Keratinocyte (primary cell): ENCODE measurements around the gene POU6F2.

Source experiments
- EZH2 ChIP-seq: IDR thresholded peaks from one replicate; pipeline ENCODE4 v1.6.1; 2012; ENCODE audit warnings: inconsistent platforms, mild to moderate bottlenecking, low read length, moderate library complexity
- TF ChIP-seq, protein P1 (sequence below), 3 experiments: IDR thresholded peaks in 1 of 3; conservative IDR thresholded peaks in 1 of 3; optimal IDR thresholded peaks in 1 of 3; 2 replicates in 2 of 3; 3 replicates in 1 of 3; pipeline versions ENCODE3 to v1.5.1; 2011; ENCODE audit warnings: low read length in 3 of 3, mild to moderate bottlenecking in 3 of 3, moderate library complexity in 2 of 3, control low read depth in 1 of 3, inconsistent platforms in 1 of 3; ENCODE audit not compliant: insufficient read depth in 2 of 3; ENCODE audit errors: extremely low read depth in 1 of 3

DNA sequence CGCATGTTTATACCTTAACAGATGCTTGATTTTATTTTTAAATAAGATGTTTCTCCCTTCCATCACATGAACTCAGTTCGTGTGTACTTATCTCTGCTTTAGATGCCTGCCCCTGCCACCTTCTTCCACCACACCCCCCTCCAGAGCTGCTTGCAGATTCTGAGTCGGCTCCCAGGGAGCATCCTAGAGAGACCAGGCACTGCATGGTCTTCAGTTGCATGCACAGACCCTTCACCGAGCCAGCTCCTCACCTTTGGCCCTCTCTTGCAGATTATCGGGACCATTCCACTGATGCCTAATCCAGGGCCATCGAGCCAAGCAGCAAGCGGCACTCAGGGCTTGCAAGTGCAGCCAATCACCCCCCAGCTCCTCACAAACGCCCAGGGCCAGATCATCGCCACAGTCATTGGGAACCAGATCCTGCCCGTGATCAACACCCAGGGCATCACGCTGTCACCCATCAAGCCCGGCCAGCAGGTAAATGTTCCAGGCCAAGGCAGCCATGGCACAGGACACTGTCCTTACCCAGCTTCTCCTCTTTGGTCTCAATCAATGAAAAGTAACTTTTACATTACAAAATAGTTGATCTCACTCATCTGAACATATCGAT lies 455.2 kb downstream of the POU6F2 start:
- TF ChIP-seq, protein P1, sequence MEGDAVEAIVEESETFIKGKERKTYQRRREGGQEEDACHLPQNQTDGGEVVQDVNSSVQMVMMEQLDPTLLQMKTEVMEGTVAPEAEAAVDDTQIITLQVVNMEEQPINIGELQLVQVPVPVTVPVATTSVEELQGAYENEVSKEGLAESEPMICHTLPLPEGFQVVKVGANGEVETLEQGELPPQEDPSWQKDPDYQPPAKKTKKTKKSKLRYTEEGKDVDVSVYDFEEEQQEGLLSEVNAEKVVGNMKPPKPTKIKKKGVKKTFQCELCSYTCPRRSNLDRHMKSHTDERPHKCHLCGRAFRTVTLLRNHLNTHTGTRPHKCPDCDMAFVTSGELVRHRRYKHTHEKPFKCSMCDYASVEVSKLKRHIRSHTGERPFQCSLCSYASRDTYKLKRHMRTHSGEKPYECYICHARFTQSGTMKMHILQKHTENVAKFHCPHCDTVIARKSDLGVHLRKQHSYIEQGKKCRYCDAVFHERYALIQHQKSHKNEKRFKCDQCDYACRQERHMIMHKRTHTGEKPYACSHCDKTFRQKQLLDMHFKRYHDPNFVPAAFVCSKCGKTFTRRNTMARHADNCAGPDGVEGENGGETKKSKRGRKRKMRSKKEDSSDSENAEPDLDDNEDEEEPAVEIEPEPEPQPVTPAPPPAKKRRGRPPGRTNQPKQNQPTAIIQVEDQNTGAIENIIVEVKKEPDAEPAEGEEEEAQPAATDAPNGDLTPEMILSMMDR (optimal IDR thresholded peaks at IDR 0.05 in 1 of 3, IDR thresholded peaks at IDR 0.05 in 1 of 3, conservative IDR thresholded peaks at IDR 0.05 in 1 of 3; ENCODE audit: extremely low read depth in 1 of 3, insufficient read depth in 2 of 3, low read length in 3 of 3), result no peak
- no peak for TF ChIP-seq EZH2
